Body of pancreas (tissue), 4 donors: Measurements from ENCODE around the gene SMPD3. TPM values are rescaled to one million over a fixed set of nuclear protein-coding genes. Genes with fewer than 3 reads are reported as not detected.

ENCODE experiments used
- ATAC-seq: fragments of 150-250 bp; one replicate; pipeline ENCODE4 v1.9.1; 2016
- DNase-seq, 4 donors: peaks; one replicate each; pipeline ENCODE4 v3.0.0-alpha.2; 2019
- H3K27ac ChIP-seq, 4 donors: fragments of 200-600 bp; sonication (generic); 1 replicate in 3 of 4; 2 replicates in 1 of 4; pipeline versions ENCODE4 v1.5.1 to v1.6.1; 2016 to 2019; ENCODE audit warnings: mild to moderate bottlenecking in 1 of 4, mixed read lengths in 1 of 4, moderate library complexity in 1 of 4
- H3K27me3 ChIP-seq, 2 donors: fragments of 200-600 bp; sonication (generic); one replicate each; pipeline ENCODE4 v1.6.0; 2016; ENCODE audit warnings: mild to moderate bottlenecking in 1 of 2
- H3K36me3 ChIP-seq, 2 donors: fragments of 200-600 bp; sonication (generic); replicated peaks in 1 of 2; 2 replicates each; pipeline ENCODE4 v1.5.1; 2016; ENCODE audit warnings: low read depth in 2 of 2; ENCODE audit not compliant: insufficient read depth in 1 of 2
- H3K4me1 ChIP-seq: fragments of 200-600 bp; sonication (generic); one replicate; pipeline ENCODE4 v1.6.0; 2016
- H3K4me3 ChIP-seq, 2 donors: fragments of 200-600 bp; sonication (generic); 1 replicate in 1 of 2; 2 replicates in 1 of 2; pipeline ENCODE4 v1.5.1; 2016 to 2019
- H3K9me3 ChIP-seq, 3 donors: fragments of 200-600 bp; sonication (generic); 1 replicate in 2 of 3; 2 replicates in 1 of 3; pipeline ENCODE4 v1.5.1; 2016
- POLR2A ChIP-seq, 3 donors: fragments of 450-650 bp; IDR thresholded peaks; one replicate each; pipeline ENCODE4 v1.6.1; 2016; ENCODE audit warnings: antibody characterized with exemption in 3 of 3, mild to moderate bottlenecking in 2 of 3
- WGBS, 2 donors: methylation state at CpG; one replicate each; pipeline ENCODE4 v1.1.5; 2017; 5-methylcytosine and 5-hydroxymethylcytosine counted together
- intact Hi-C: fragments of 100-400 bp; cut with DNase I; formaldehyde crosslinking; loops from one replicate; pipeline ENCODE4 v1.15.1; 2023
- total RNA-seq, 2 donors: library from RNA; depleted of rRNA; stranded (reverse); fragments of >200 nt; gene quantifications; one replicate each; pipeline ENCODE4 v1.1.0, GENCODE V29; 2016
- TF ChIP-seq, protein P1 (sequence below), 7 experiments: fragments of 450-650 bp in 4 of 7; fragments of 200-600 bp in 3 of 7; sonication (generic) in 3 of 7; IDR thresholded peaks; one replicate each; pipeline ENCODE4 v1.5.1; 2016 to 2019; ENCODE audit warnings: antibody characterized with exemption in 7 of 7

Gene SMPD3
- total RNA-seq, 2 donors from 2014 or later, result 1.3 to 4.6 TPM

DNA sequence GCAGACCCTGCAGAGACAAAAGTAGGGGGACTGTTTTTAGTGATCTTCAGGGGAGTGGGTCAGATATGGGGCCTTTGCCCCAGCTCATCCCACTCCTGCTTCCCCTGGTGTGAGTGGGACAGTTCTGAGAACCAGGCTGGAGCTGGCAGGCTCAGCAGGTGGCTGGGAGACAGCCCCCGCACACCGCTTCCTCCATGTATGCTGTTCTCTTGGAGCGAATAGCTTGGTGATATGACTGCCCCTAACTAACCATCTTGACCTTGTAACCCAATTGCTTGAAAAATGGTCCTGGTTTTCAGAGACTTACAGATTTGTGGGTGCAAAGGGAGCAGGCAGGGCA, 76.0 kb downstream of the SMPD3 start:
- H3K27me3 ChIP-seq, result no peaks in the 10 kb centered on the region
- ATAC-seq, result no peak
- no peak for DNase-seq
- H3K9me3 ChIP-seq, result no peaks in the 10 kb centered on the region
- 94 to 97% methylated on average over 3 of the region's 3 CpGs for WGBS, 2 donors
- TF ChIP-seq, protein P1, sequence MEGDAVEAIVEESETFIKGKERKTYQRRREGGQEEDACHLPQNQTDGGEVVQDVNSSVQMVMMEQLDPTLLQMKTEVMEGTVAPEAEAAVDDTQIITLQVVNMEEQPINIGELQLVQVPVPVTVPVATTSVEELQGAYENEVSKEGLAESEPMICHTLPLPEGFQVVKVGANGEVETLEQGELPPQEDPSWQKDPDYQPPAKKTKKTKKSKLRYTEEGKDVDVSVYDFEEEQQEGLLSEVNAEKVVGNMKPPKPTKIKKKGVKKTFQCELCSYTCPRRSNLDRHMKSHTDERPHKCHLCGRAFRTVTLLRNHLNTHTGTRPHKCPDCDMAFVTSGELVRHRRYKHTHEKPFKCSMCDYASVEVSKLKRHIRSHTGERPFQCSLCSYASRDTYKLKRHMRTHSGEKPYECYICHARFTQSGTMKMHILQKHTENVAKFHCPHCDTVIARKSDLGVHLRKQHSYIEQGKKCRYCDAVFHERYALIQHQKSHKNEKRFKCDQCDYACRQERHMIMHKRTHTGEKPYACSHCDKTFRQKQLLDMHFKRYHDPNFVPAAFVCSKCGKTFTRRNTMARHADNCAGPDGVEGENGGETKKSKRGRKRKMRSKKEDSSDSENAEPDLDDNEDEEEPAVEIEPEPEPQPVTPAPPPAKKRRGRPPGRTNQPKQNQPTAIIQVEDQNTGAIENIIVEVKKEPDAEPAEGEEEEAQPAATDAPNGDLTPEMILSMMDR (IDR thresholded peaks at IDR 0.05), result no peak
- TF ChIP-seq POLR2A (IDR thresholded peaks at IDR 0.05), result no peak
- no peaks in the 10 kb centered on the region for H3K36me3 ChIP-seq
- peaks cover 5% of the 10 kb centered on the region for H3K4me1 ChIP-seq
- no peak overlapping the region for H3K27ac ChIP-seq
- intact Hi-C loops, result no loop called here
- no peak overlapping the region for H3K4me3 ChIP-seq

DNA sequence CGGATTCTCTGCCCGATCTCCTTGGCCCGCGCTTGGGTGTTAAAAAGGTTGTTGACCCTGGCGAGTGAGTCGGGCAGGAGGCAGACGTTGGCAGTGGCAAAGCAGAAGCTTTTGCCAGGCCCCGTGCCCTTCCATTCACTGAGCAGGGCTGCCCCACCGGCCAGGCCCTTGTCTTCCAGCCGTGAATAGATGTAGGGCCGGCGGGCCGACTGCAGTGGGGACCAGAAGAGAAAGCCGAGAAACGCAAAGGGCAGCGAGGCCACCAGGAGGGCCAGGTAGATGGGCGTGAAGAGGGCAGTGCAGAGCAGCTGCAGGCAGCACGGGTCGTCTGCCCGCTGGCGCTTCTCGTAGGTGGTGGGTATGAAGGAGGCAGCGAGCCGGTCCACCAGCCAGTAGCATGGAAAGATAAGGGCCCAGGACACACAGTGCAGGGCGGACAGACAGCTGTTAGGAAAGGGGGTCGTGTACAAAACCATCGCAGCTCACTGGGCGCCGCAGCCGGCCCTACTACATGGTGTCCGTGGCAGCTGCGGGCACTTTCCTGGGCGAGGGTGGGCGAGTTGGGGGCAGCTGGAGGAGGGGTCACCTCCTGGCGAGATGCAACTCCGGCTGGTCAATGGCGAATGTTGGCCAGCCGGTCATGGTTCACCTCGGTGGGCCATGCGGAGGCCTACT, 76.5 kb downstream of the SMPD3 start:
- Histone ChIP-seq H3K36me3 (no peaks in the 10 kb centered on the region), H3K4me1 (peaks cover 5% of the 10 kb centered on the region), H3K9me3 (no peaks in the 10 kb centered on the region), H3K27me3 (no peaks in the 10 kb centered on the region), H3K4me3 (no peak overlapping the region), H3K27ac (no peak overlapping the region)
- DNase-seq (no peak), ATAC-seq (no peak)
- TF ChIP-seq, protein P1 (IDR thresholded peaks at IDR 0.05), result no peak
- TF ChIP-seq POLR2A (IDR thresholded peaks at IDR 0.05), result no peak
- intact Hi-C loops, result no loop called here
- 90 to 91% methylated on average over 25 to 40 of the region's 40 CpGs for WGBS, 2 donors

DNA sequence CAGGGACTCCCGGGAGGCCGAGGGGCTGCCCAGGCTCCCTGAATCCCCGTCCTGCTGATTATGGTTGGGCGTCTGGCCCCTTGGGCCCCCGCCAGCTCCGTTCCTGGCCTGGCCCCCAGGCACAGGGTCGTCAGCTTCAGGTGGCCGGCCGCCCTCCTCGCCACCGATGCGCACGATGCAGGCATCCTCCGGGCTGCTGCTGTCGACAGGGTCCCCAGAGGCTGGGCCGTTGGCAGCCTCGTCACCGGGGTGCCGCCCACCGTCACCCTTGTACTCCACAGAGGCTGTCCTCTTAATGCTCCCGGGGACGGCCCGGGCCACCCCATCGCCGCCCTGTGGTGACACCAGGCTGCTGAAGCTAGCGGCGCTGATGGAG, 77.0 kb downstream of the SMPD3 start:
- TF ChIP-seq, protein P1 (IDR thresholded peaks at IDR 0.05), result no peak
- TF ChIP-seq POLR2A (IDR thresholded peaks at IDR 0.05), result no peak
- Histone ChIP-seq H3K9me3 (no peaks in the 10 kb centered on the region), H3K4me3 (no peak overlapping the region), H3K27me3 (no peaks in the 10 kb centered on the region), H3K36me3 (no peaks in the 10 kb centered on the region), H3K27ac (no peak overlapping the region), H3K4me1 (peaks cover 5% of the 10 kb centered on the region)
- 90 to 95% methylated on average over 25 to 26 of the region's 27 CpGs for WGBS, 2 donors
- ATAC-seq (no peak), DNase-seq (no peak)
- intact Hi-C loops, result no loop called here

DNA sequence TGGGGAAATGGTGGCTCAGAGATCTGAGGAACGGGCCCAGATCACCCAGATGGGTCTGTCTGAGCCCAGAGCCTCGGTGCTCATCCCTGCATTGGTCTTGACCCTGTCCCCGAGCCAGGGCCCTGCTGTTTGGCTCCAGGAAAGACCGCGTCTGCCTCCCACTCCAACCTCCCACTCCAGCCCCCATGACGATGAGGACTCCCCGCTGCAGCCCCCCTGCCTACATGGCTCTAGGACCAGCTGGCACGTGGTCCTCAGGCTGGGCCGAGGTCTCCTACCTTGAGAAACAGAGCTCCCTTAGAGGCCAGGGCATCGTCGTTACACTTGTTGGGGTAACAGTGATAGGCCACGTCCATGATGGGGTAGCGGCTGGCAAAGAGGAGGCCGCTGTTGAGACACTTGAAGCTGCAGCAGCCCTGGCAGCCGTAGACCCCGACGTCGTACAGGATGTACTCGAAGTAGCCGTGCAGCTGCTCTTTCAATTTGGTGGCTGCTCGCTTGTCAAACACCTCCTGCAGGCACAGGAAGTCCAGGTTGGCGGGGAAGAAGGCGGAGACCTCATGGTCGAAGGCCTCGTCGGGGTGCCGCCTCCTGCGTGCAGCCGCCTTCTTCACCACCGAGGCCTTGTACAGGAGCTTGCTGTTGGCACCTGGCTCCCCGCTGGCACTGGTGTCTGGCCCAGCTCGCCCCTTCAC, 77.6 kb downstream of the SMPD3 start:
- TF ChIP-seq, protein P1 (IDR thresholded peaks at IDR 0.05), result no peak
- TF ChIP-seq POLR2A (IDR thresholded peaks at IDR 0.05), result no peak
- WGBS, 2 donors, result 89 to 91% methylated on average over 29 to 32 of the region's 32 CpGs
- H3K27me3 ChIP-seq, result no peaks in the 10 kb centered on the region
- peaks cover 5% of the 10 kb centered on the region for H3K4me1 ChIP-seq
- intact Hi-C loops, result no loop called here
- no peak overlapping the region for H3K4me3 ChIP-seq
- no peak overlapping the region for H3K27ac ChIP-seq
- DNase-seq (no peak), ATAC-seq (no peak)
- no peaks in the 10 kb centered on the region for H3K36me3 ChIP-seq
- no peaks in the 10 kb centered on the region for H3K9me3 ChIP-seq
